BJ (cell line): Measurements from ENCODE around the gene RADIL. TPM values are rescaled to one million over a fixed set of nuclear protein-coding genes. Genes with fewer than 3 reads are reported as not detected.

Source experiments
- CTCF ChIA-PET: fragments of 350-600 bp; formaldehyde crosslinking; extraction: SDS; loops from one replicate; lab custom pipeline; 2021; ENCODE audit warnings: antibody characterized with exemption, inconsistent platforms; lab: Yijun Ruan, JAX
- POLR2A ChIA-PET: fragments of 300-600 bp; sonication (Branson Sonifier 250); formaldehyde crosslinking; extraction: SDS; loops from one replicate; lab custom pipeline; 2021; ENCODE audit warnings: antibody characterized with exemption; lab: Charles Lee
- DNase-seq: peaks from one replicate; pipeline ENCODE4 v3.0.0-alpha.2; 2011; ENCODE audit warnings: low read depth
- H3K27me3 ChIP-seq: 2 replicates; pipeline ENCODE4 v1.6.0; 2011; ENCODE audit warnings: low read length; ENCODE audit not compliant: control insufficient read depth, insufficient read depth
- H3K36me3 ChIP-seq: 2 replicates; pipeline ENCODE4 v1.5.1; 2011; ENCODE audit warnings: low read length; ENCODE audit not compliant: control insufficient read depth, insufficient read depth
- H3K4me3 ChIP-seq: 2 replicates; pipeline ENCODE4 v1.5.1; 2011; ENCODE audit warnings: low read depth, mild to moderate bottlenecking, control low read depth, low read length
- CTCF ChIP-seq: IDR thresholded peaks from 2 replicates; pipeline ENCODE4 v1.5.1; 2011; ENCODE audit warnings: low read depth, mild to moderate bottlenecking, control low read depth, inconsistent platforms, low read length, moderate library complexity; ENCODE audit not compliant: insufficient read depth
- polyA plus RNA-seq: library from polyadenylated mRNA; depleted of rRNA; stranded (reverse); fragments of >200 nt; gene quantifications from 2 replicates; pipeline ENCODE4 v1.2.3, GENCODE V29; 2011

RADIL gene
- polyA plus RNA-seq, 1 experiment = 1.2 TPM

- ChIA-PET CTCF (interaction anchor here (0.6 to 0.7 kb wide), 2 partner anchors 11 to 579 kb away, joined by 3 to 4 read pairs; no protein-coding TSS in a partner anchor), POLR2A (no interaction called here)
- TF ChIP-seq CTCF = no peak
- DNase-seq = no peak
- no peaks in the 10 kb centered on the region for H3K27me3 ChIP-seq
- H3K4me3 ChIP-seq = no peak overlapping the region
- peaks cover 50% of the 10 kb centered on the region for H3K36me3 ChIP-seq
Measured at GRCh38 chr7:4785371-4785770, 98.1 kb downstream of the RADIL start.

DNA sequence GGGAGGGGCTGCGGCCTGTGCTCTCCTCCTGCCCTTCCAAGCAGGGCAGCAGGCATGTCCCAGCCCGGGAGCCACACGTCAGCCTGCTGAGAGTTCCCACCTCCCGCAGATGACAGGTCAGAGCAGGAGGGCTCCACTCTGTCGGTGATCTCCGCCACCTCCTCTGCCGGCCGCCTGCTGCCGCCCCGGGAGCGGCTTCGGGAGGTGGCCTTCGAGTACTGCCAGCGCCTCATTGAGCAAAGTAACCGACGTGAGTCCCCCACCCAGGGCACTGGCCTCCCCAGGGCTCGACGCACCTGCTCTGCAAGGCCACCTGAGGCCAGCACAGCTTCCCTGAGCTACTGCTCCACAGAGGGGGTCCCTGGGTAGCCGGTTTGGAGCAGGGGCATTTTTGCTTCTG lies 98.7 kb downstream of the RADIL start:
- ChIA-PET CTCF (interaction anchor here (0.5 to 1.4 kb wide), 2 partner anchors 14 to 635 kb away, joined by 4 read pairs; no protein-coding TSS in a partner anchor), POLR2A (no interaction called here)
- H3K4me3 ChIP-seq = no peak overlapping the region
- H3K36me3 ChIP-seq = peaks cover 46% of the 10 kb centered on the region
- DNase-seq = no peak
- H3K27me3 ChIP-seq = no peaks in the 10 kb centered on the region
- TF ChIP-seq CTCF = no peak

- no peak for DNase-seq
- H3K36me3 ChIP-seq = peaks cover 45% of the 10 kb centered on the region
- TF ChIP-seq CTCF = no peak
- ChIA-PET CTCF (interaction anchor here (1.4 kb wide), 1 partner anchor 14 kb away, joined by 4 read pairs; no protein-coding TSS in a partner anchor), POLR2A (no interaction called here)
- H3K27me3 ChIP-seq = no peaks in the 10 kb centered on the region
- no peak overlapping the region for H3K4me3 ChIP-seq
Measured at GRCh38 chr7:4783762-4784351, 99.7 kb downstream of the RADIL start.

DNA sequence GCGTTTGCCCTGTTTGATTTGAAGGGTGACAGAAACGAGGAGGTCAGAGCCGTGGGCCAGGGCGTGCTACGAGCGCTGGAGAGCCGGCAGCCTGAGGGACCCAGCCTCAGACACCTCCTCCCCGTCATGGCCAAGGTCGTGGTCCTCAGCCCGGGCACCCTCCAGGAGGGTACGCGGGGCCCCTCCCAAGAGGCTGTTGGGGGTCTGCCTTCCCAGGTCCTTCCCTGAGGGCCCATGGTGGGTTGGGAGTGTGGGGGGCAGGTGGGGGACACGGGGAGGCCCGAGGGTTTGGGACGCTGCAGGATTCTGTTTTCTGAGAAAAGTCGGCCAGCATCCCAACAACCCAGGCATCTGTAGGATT lies 100.2 kb downstream of the RADIL start:
- Histone ChIP-seq H3K4me3 (no peak overlapping the region), H3K27me3 (no peaks in the 10 kb centered on the region), H3K36me3 (peaks cover 40% of the 10 kb centered on the region)
- POLR2A ChIA-PET = no interaction called here
- CTCF ChIA-PET = no interaction called here
- no peak for DNase-seq
- TF ChIP-seq CTCF = no peak

DNA sequence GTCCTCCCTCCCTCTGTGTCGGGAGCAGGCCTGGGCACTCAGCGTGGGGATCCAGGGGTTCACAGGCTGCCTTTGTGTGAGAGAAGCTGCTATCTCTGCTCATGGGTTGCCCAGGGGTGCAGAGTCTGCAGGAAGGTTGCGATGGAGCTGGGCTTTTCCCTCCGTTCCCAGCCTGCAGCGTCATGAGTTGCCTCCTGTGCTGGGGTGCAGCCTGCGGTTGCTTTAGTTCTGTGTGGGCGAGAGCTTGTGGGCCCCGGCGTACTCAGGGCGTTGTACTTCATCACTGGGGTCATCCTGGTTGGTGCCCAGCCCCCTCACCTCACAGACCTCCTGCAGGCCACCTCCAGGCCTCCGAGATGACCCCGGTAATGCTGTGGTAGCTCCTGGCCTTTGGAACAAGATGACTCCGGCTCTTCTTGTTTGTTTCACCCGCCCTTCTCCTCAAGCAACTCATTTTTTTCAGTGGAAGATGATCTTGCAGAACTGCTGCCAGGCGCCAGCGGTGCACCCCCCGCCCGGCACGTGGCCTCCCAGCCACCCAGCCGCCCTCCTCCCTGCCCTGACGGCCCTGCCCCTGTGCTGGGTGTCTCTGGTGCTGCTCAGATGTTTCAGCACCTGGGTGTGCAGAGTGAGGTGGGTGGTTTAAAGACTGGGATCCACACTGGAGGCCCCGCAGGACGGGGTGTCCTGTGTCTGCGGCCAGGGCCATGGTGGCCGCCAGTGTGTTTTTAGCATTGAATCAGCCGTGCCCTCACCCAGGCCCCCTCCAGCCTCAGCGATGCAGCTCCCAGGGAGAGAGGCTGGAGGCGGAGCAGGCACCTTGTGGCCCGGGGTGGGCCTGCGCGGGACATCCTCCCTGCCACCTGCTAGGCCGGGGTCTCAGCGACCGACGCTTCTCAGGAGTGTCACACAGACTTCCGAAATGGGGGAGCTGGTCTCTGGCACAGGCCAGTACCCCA lies 100.9 kb downstream of the RADIL start:
- no peaks in the 10 kb centered on the region for H3K27me3 ChIP-seq
- TF ChIP-seq CTCF = no peak
- POLR2A ChIA-PET = no interaction called here
- DNase-seq = no peak
- no peak overlapping the region for H3K4me3 ChIP-seq
- CTCF ChIA-PET = interaction anchor here (1.7 kb wide), 1 partner anchor 9 kb away, joined by 5 read pairs; no protein-coding TSS in a partner anchor
- peaks cover 36% of the 10 kb centered on the region for H3K36me3 ChIP-seq
